Embryonic facial prominence (tissue), 1 donor: Measurements from ENCODE around the gene OR4D11.

Experiments
- DNase-seq: peaks from one replicate; pipeline ENCODE4 v3.0.0-alpha.2; 2016; ENCODE audit errors: extremely low spot score

OR4D11 gene

DNA sequence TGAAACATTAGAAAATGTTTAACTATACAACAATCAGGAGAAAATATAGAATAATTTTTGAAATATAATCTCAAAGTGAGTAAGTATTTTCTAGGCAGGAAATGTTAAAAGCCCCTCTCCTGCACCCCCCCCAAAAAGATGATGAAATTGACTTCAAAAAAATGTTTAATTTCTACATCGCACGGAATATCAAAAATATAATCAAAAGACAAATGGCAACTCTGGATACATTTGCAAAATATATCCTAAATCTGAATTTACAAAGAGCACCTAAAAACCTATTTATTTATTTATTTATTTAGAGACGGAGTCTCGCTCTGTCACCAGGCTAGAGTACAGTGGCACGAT, 44.9 kb downstream of the OR4D11 start:
- DNase-seq: no peak

DNA sequence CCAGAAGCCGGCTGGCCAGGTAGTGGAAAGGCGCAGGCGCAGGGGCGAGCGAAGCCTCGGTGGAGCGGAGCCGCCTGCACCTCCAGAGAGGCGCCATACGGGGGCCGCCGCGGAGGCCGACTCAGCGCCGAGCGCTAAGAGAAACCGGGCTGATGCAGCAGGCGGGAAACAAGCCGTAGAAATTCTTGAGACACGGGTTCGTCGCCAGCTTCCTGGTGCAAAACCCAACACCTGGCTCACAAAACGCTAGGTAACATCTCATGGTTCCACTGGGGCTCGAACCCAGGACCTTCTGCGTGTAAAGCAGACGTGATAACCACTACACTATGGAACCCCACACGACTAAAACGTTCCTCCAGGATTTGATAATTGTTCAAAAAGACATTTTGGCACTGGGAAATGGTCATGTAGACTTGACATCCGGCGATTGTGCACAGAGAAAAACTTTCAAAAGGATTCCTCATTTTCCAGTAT, 47.0 kb downstream of the OR4D11 start:
- DNase-seq: peak; percentile 80

DNA sequence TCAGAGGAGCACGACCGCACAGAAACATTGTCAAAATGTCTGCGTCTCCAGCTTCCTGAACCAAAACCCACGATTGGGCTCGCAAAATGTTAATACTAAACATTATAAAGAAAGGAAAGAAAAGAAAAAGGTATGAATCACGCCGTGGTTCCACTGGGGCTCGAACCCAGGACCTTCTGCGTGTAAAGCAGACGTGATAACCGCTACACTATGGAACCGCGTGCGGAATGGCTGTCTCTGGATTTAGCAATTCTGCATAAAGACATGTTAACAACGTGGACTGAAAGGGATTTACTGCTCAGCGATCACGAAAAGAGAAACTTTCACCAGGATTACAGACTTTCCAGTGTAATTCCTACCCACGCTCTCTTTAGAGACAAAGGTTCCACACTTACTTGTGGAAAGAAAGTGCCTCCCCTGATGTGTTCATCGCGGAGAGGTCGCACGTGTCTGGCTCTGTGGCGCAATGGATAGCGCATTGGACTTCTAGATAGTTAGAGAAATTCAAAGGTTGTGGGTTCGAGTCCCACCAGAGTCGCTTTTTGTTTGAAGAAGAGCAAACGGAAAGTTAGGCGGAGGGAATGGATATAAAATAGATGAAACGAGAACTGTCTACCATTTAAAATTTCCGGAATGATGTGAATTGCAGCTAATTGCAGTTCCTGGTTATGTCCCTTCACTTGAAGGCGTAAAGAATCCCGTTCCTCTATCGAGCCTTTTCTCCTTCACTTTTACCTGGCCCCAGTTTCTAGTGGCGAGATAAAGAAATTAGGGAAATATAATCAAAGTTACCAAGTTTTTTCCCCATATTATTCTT, 47.7 kb downstream of the OR4D11 start:
- DNase-seq: peak; percentile 83

DNA sequence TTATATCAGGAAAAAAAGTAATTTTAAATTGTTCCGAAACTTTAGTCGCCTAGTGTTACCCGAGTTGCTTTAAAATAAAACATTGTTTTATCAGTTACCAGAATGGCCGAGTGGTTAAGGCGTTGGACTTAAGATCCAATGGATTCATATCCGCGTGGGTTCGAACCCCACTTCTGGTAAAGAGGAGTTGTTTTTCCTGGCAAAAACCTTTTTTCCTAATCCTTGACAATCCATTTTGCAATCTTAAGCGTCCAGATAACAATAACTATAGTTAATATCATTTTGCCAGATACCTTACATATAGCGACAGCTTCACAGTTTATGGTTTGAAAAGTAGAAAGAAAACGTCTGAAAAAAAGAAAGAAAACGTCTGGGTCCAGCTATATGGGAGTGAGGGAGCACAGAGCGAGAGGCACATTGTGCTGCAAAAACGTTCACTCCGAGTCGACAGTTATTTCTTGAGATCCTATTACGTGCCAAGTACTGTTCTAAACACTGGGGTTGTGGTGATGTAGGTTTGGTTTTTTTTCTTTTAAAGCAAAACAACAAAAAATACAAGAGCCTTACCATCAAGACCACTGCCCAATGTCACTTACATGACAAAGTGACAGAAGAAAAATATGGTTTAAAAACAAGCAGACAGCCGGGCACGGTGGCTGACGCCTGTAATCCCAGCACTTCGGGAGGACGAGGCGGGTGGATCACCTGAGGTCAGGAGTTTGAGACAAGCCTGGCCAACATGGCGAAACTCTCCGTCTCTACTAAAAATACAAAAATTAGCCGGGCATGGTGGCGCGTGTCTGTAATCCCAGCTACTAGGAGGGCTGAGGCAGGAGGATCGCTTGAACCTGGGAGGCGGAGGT, 48.5 kb downstream of the OR4D11 start:
- peak; percentile 50 for DNase-seq

DNA sequence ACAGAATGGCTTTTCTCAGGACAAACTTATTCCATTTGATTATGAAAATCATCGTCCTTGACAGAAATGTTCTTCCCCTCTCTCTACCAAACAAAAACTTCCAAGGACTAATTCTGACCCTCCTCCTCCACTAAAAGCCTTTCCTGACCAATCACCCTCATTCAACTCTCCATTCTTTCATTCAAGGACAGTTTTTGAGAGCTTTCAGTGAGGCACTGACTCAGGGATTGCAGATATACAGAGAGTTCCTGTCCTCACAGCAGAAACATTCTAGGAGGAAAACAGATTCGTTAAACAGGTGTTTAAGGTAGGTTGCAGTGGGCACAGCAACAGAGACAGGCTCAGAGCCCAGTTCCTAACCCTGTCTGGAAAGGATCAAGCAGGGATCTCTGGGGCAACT, 49.5 kb downstream of the OR4D11 start:
- no peak for DNase-seq

DNA sequence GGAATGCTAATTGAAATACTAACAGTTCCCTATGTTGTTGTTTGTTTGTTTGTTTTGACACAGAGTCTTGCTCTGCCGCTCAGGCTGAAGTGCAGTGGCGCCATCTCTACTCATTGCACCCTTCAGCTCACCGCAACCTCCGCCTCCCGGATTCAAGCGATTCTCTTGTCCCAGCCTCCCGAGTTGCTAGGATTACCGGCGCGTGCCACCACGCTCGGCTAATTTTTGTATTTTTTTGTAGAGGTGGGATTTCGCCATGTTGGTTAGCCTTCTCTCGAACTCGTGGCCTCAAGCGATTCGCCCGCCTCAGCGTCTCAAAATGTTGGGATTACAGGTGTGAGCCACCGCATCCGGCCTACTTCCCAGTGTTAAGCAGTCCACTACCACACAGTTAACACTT, 49.9 kb downstream of the OR4D11 start:
- no peak for DNase-seq
